ENCODE measurements around the gene RASAL3. TPM values are rescaled to one million over a fixed set of nuclear protein-coding genes. Genes with fewer than 3 reads are reported as not detected.

Gene RASAL3
- total and polyA plus RNA-seq, 8 donors: 2.0 to 27.1 (median 2.7) TPM

DNA sequence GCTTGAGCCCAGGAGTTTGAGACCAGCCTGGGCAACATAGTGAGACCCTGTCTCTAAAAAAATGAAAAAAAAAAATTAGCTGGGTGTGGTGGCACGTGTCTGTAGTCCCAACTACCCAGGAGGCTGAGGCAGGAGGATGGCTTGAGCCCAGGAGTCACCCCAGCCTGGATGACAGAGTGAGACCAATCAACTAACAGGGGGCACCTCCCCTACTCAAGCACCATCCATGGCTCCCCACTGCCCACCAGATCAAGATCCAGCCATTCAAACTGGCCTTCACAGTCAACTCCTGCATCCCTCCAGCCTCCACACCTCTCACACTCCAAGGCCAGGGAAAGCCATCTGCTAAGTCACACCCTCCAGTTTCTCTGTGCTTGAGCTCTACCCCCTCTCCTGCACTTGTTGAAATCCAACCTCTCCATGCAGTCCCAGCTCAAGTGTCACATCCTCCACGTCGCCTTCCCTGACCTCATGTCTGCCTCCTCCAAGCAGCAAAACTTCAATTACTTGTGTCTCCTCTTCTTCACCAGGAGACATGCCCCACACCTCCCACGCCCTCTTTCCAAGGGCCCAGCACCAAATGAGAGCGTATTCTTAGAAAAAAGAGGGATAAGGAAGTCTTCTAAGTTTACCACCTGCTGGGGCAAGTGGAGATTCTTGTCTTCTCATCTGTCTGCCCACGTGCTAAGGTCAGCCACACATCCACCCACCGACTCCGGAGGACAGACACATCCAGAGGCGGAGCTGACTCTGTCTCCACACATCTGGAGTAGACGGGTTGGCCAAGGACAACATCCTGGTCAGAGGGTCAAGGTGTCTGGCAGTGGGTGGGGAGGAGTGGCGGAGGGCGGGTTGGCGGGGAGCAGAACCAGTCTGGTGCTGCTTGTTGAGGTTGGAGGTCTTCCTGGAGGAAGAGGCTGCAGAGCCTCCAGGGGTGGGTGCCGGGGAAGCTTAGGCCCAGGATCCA lies 43.0 kb upstream of the RASAL3 start:
- intact Hi-C loops (cut with DNase I): no loop called here

DNA sequence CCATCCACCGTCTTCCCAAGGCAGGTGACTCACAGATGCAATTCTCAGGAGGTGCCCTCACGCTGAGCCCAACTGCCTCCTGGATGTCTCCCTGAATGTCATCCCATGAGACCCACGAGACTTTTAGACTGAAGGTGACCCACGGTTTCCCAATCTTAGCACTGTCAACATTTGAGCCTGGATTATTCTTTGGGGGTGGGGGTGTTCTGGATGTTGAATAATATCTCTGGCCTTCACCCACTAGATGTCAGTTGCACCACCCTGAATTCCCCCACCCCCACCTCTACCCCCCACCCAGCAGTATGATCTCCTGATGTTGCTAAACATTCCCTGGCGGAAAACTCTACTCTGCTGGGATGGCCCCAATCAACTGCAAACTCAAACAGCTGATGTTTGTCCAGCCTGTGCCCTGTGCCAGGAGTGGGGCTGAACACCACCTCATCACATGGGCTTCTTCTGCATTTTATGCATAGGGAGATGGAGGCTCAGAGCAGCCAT lies 41.8 kb upstream of the RASAL3 start:
- no peak for ATAC-seq
- peaks cover 17 to 88% of the 10 kb centered on the region in 2 donors for H3K27me3 ChIP-seq
- intact Hi-C loops (cut with DNase I): no loop called here
- no peaks in the 10 kb centered on the region for H3K36me3 ChIP-seq
- H3K4me1 ChIP-seq: peaks cover 0 to 4% of the 10 kb centered on the region in 2 donors
- no peaks in the 10 kb centered on the region for H3K9me3 ChIP-seq
- no peak overlapping the region for H3K4me3 ChIP-seq
- TF ChIP-seq, protein P1, sequence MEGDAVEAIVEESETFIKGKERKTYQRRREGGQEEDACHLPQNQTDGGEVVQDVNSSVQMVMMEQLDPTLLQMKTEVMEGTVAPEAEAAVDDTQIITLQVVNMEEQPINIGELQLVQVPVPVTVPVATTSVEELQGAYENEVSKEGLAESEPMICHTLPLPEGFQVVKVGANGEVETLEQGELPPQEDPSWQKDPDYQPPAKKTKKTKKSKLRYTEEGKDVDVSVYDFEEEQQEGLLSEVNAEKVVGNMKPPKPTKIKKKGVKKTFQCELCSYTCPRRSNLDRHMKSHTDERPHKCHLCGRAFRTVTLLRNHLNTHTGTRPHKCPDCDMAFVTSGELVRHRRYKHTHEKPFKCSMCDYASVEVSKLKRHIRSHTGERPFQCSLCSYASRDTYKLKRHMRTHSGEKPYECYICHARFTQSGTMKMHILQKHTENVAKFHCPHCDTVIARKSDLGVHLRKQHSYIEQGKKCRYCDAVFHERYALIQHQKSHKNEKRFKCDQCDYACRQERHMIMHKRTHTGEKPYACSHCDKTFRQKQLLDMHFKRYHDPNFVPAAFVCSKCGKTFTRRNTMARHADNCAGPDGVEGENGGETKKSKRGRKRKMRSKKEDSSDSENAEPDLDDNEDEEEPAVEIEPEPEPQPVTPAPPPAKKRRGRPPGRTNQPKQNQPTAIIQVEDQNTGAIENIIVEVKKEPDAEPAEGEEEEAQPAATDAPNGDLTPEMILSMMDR (IDR thresholded peaks at IDR 0.05): no peak
- no peak for DNase-seq
- no peak overlapping the region for H3K27ac ChIP-seq

More for the DNA sequence above, 43.0 kb upstream of the RASAL3 start:
- Histone ChIP-seq H3K27me3 (peaks cover 17 to 90% of the 10 kb centered on the region in 2 donors), H3K27ac (no peak overlapping the region), H3K9me3 (no peaks in the 10 kb centered on the region), H3K4me3 (no peak overlapping the region), H3K36me3 (no peaks in the 10 kb centered on the region), H3K4me1 (peaks cover 0 to 4% of the 10 kb centered on the region in 2 donors)
- DNase-seq (no peak), ATAC-seq (no peak)
- TF ChIP-seq, protein P1 (IDR thresholded peaks at IDR 0.05): no peak

DNA sequence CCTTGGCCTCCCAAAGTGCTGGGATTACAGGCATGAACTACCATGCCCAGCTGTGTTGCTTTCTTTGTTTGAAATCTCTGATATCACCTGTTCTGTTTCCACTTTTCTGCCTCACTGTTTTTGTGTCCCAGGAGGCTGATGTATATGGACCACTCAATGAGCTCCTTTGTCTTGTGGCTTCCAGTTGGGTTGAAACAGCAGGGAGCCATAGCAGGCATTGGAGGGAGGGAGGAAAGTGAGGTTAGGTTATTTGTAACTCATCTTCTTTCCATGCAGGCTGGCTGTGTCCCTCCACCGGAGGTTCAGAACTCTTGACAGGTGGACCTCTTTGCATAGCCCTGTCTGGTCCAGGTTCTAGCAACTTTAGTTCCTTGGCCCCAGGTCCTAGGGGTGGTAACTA lies 37.9 kb upstream of the RASAL3 start:
- Histone ChIP-seq H3K36me3 (no peaks in the 10 kb centered on the region), H3K27me3 (peaks cover 0 to 68% of the 10 kb centered on the region in 2 donors), H3K27ac (no peak overlapping the region), H3K4me3 (no peak overlapping the region), H3K4me1 (no peaks in the 10 kb centered on the region), H3K9me3 (no peaks in the 10 kb centered on the region)
- ATAC-seq (no peak), DNase-seq (no peak)
- intact Hi-C loops (cut with DNase I): no loop called here
- TF ChIP-seq, protein P1 (IDR thresholded peaks at IDR 0.05): no peak

DNA sequence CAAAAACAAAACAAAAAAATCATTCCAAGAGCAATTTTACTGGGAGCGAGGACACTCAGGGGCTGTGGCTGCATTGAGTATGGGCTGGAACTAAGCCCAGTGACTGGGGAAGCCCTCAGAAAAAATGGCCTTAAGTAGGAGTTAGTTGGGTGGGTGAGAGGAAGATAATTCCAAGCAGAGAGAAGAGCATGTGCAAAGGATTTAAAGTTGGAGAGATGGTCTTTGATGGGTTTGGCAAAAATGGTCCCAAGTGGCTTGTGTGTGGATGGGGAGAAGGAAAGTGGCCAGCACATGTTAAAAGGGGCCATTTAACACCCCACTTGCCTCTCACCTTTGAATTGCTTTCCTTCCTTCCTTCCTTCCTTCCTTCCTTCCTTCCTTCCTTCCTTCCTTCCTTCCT lies 37.3 kb upstream of the RASAL3 start:
- H3K27me3 ChIP-seq: peaks cover 0 to 62% of the 10 kb centered on the region in 2 donors
- no peak overlapping the region for H3K4me3 ChIP-seq
- TF ChIP-seq, protein P1 (IDR thresholded peaks at IDR 0.05): no peak
- DNase-seq (no peak), ATAC-seq (no peak)
- no peaks in the 10 kb centered on the region for H3K36me3 ChIP-seq
- H3K27ac ChIP-seq: no peak overlapping the region
- H3K9me3 ChIP-seq: no peaks in the 10 kb centered on the region
- intact Hi-C loops (cut with DNase I): no loop called here
- H3K4me1 ChIP-seq: no peaks in the 10 kb centered on the region

DNA sequence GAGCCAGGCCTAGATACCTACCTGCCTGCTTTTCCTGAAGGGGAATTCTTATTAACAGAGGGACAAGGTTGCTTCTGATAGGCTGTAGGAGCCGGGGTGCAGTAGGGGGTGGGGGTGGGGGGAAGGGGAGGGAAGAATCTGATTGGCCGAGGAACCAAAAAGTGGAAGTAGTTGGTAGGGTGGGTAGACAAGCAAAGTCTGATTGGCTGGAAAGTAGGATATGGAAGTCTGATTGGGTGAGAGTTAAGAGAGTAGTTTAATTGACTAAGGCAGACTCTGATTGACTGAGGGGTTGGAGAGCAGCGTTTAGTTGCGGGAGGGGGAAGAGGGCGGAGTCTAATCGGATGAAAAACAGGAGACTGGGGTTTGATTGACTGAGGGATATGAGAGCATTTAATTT lies 34.6 kb upstream of the RASAL3 start:
- Histone ChIP-seq H3K4me3 (no peak overlapping the region), H3K27ac (no peak overlapping the region), H3K9me3 (no peaks in the 10 kb centered on the region), H3K4me1 (no peaks in the 10 kb centered on the region), H3K27me3 (peaks cover 0 to 36% of the 10 kb centered on the region in 2 donors), H3K36me3 (no peaks in the 10 kb centered on the region)
- intact Hi-C loops (cut with DNase I): no loop called here
- TF ChIP-seq, protein P1 (IDR thresholded peaks at IDR 0.05): no peak
- DNase-seq (no peak), ATAC-seq (no peak)
